ENCODE data around the gene KIAA2012. TPM values are rescaled to one million over a fixed set of nuclear protein-coding genes. Genes with fewer than 3 reads are reported as not detected.

The KIAA2012 gene
- polyA plus RNA-seq, 3 donors: not detected

DNA sequence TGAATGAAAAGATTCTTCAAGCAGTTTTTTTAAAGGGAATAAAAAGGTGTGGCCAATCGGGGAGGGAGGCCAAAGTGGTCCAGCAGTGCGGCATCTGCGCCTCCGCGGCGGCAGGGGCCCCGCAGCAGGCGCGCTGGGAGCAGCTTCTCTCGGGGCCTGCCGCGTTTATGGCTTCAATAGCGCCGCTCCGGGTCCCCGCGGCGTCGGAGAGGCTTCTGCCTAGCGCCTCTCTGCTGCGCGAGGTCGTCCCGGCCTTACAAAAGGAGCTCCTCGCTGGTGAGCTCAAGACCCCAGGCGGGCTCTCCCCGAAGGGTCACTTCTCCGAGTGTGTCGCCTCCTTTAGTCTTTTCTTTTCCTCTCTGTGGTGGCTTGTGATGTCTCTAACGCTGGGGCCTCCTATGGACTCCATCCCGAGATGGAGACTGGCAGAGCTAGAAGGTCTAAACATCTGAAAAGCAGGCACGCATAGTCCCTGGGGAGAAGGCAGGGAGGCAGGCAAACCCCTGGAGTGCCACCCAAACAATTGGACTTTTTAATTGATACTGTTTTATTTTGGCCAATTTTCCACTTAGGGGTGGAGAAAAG lies 98.3 kb downstream of the KIAA2012 start:
- Histone ChIP-seq H3K9me3 (replicated peaks in 1 of 2; ENCODE audit: control insufficient read depth in 1 of 2, insufficient read depth in 1 of 2, low read length in 2 of 2) (no peaks in the 10 kb centered on the region), H3K27me3 (ENCODE audit: control insufficient read depth in 2 of 2, insufficient read depth in 2 of 2, low read length in 2 of 2) (peaks cover 0 to 17% of the 10 kb centered on the region in 2 donors), H3K27ac (ENCODE audit: low read depth in 1 of 2, low read length in 2 of 2) (no peak overlapping the region), H3K4me1 (ENCODE audit: control insufficient read depth in 1 of 2, insufficient read depth in 2 of 2, low read length in 2 of 2) (peaks cover 6% of the 10 kb centered on the region in 2 donors), H3K4me2 (replicated peaks; ENCODE audit: extremely low read depth, low read length, poor library complexity, severe bottlenecking) (peak overlapping the region; percentile 42), H3K79me2 (ENCODE audit: insufficient read depth, low read length) (no peaks in the 10 kb centered on the region), H4K20me1 (ENCODE audit: insufficient read depth, low read length) (no peaks in the 10 kb centered on the region), H2AFZ (ENCODE audit: insufficient read depth, low read depth, low read length, poor library complexity, severe bottlenecking) (peak overlapping the region; percentile 49), H3K4me3 (replicated peaks in 1 of 3; ENCODE audit: low read depth in 2 of 3, low read length in 3 of 3) (peak overlapping the region in 2 of 3 experiments; percentile 21 to 44), H3K36me3 (replicated peaks in 1 of 2; ENCODE audit: control insufficient read depth in 1 of 2, insufficient read depth in 2 of 2, low read length in 2 of 2) (no peaks in the 10 kb centered on the region), H3K9ac (ENCODE audit: insufficient read depth, low read length, poor library complexity, severe bottlenecking) (no peak overlapping the region)
- peaks cover 0 to 2% (median 0%) of the 10 kb centered on the region in 7 donors for H3K9me3 Mint-ChIP-seq
- peaks cover 11% of the 10 kb centered on the region for H3K4me1 Mint-ChIP-seq
- no peak for DNase-seq
- H3K4me3 Mint-ChIP-seq: peak overlapping the region; percentile 73 to 87
- TF ChIP-seq, protein P1, sequence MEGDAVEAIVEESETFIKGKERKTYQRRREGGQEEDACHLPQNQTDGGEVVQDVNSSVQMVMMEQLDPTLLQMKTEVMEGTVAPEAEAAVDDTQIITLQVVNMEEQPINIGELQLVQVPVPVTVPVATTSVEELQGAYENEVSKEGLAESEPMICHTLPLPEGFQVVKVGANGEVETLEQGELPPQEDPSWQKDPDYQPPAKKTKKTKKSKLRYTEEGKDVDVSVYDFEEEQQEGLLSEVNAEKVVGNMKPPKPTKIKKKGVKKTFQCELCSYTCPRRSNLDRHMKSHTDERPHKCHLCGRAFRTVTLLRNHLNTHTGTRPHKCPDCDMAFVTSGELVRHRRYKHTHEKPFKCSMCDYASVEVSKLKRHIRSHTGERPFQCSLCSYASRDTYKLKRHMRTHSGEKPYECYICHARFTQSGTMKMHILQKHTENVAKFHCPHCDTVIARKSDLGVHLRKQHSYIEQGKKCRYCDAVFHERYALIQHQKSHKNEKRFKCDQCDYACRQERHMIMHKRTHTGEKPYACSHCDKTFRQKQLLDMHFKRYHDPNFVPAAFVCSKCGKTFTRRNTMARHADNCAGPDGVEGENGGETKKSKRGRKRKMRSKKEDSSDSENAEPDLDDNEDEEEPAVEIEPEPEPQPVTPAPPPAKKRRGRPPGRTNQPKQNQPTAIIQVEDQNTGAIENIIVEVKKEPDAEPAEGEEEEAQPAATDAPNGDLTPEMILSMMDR (IDR thresholded peaks at IDR 0.05): no peak
- H3K36me3 Mint-ChIP-seq: no peaks in the 10 kb centered on the region
- intact Hi-C loops (cut with micrococcal nuclease): loop anchor here in 1 of 2 donors (10.0 kb wide), 1 partner anchor 67 kb away; no protein-coding TSS in a partner anchor
- WGBS (ENCODE audit: insufficient coverage): 2% methylated on average over 31 of the region's 32 CpGs
- peaks cover 14 to 24% (median 18%) of the 10 kb centered on the region in 3 donors for H3K27me3 Mint-ChIP-seq (ENCODE audit: low read depth in 3 of 3)
- no peak overlapping the region for H3K27ac Mint-ChIP-seq

DNA sequence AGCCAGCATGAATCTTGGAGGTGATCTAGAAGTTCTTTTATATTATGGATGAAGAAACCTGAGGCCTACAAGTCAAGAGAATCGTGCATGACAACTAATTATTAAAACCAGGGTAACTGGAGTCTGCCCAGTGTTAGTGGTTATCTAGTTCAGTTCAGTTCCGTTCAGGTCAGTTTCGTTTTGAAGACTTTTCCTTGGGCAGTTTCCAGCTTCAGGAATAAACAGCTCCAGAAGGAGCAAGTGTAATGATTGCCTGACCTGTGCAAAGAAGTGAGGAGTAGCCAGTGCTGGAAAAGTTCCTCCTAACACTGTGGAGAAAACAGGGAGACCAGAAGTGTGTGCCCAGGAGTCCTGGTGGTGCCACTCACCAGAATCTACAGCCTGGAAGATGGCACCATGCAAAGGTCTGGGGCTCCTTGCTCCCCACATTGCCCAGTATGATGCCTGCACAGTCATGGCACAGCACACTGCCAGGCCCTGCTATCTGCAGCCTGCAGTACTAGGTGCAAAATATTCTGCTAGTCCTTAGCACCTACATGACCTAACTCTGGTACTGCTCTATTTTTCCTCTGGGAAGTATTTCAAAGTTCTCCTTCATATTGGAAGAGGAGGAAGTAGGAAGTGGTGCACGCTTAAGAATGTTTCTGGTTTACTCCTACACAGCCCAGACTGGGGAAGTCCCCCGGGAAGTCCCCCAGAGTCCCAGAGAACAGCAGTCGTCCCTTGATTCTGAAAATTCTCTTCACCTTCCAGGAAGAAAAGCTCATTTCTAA lies 99.6 kb downstream of the KIAA2012 start:
- Histone ChIP-seq H4K20me1 (ENCODE audit: insufficient read depth, low read length) (no peaks in the 10 kb centered on the region), H2AFZ (ENCODE audit: insufficient read depth, low read depth, low read length, poor library complexity, severe bottlenecking) (no peak overlapping the region), H3K9ac (ENCODE audit: insufficient read depth, low read length, poor library complexity, severe bottlenecking) (no peak overlapping the region), H3K79me2 (ENCODE audit: insufficient read depth, low read length) (no peaks in the 10 kb centered on the region), H3K4me2 (replicated peaks; ENCODE audit: extremely low read depth, low read length, poor library complexity, severe bottlenecking) (no peak overlapping the region), H3K27me3 (ENCODE audit: control insufficient read depth in 2 of 2, insufficient read depth in 2 of 2, low read length in 2 of 2) (peaks cover 0 to 17% of the 10 kb centered on the region in 2 donors), H3K9me3 (replicated peaks in 1 of 2; ENCODE audit: control insufficient read depth in 1 of 2, insufficient read depth in 1 of 2, low read length in 2 of 2) (no peaks in the 10 kb centered on the region), H3K27ac (ENCODE audit: low read depth in 1 of 2, low read length in 2 of 2) (no peak overlapping the region), H3K4me1 (ENCODE audit: control insufficient read depth in 1 of 2, insufficient read depth in 2 of 2, low read length in 2 of 2) (peaks cover 6% of the 10 kb centered on the region in 2 donors), H3K36me3 (replicated peaks in 1 of 2; ENCODE audit: control insufficient read depth in 1 of 2, insufficient read depth in 2 of 2, low read length in 2 of 2) (no peaks in the 10 kb centered on the region), H3K4me3 (replicated peaks in 1 of 3; ENCODE audit: low read depth in 2 of 3, low read length in 3 of 3) (no peak overlapping the region)
- H3K36me3 Mint-ChIP-seq: no peaks in the 10 kb centered on the region
- peaks cover 11% of the 10 kb centered on the region for H3K4me1 Mint-ChIP-seq
- WGBS (ENCODE audit: insufficient coverage): 100% methylated on average over 1 of the region's 6 CpGs
- H3K27me3 Mint-ChIP-seq (ENCODE audit: low read depth in 3 of 3): peaks cover 14 to 23% (median 18%) of the 10 kb centered on the region in 3 donors
- TF ChIP-seq, protein P1 (IDR thresholded peaks at IDR 0.05): no peak
- no peak overlapping the region for H3K27ac Mint-ChIP-seq
- DNase-seq: peak in 1 of 3 donors; percentile 24
- intact Hi-C loops (cut with micrococcal nuclease): loop anchor here in 1 of 2 donors (10.0 kb wide), 1 partner anchor 68 kb away; no protein-coding TSS in a partner anchor
- H3K4me3 Mint-ChIP-seq: no peak overlapping the region
- peaks cover 0 to 2% (median 0%) of the 10 kb centered on the region in 7 donors for H3K9me3 Mint-ChIP-seq

All from CD14-positive monocyte (primary cell).